Prostate gland (tissue), 2 donors: ENCODE measurements around the gene ARSI. TPM values are rescaled to one million over a fixed set of nuclear protein-coding genes. Genes with fewer than 3 reads are reported as not detected.

ENCODE experiments used
- DNase-seq: peaks from one replicate; pipeline ENCODE4 v3.0.0-alpha.2; 2019; ENCODE audit warnings: low spot score
- H3K27ac ChIP-seq, 2 donors: fragments of 200-600 bp; sonication (generic); 2 replicates each; pipeline ENCODE4 v1.5.1; 2017 to 2019
- H3K27me3 ChIP-seq: fragments of 200-600 bp; sonication (generic); replicated peaks from 2 replicates; pipeline ENCODE4 v1.5.1; 2019; ENCODE audit not compliant: insufficient read depth
- H3K36me3 ChIP-seq, 2 donors: fragments of 200-600 bp; sonication (generic); 1 replicate in 1 of 2; 2 replicates in 1 of 2; pipeline versions ENCODE4 v1.5.1 to v1.8.1; 2017 to 2019
- H3K4me1 ChIP-seq: fragments of 200-600 bp; sonication (generic); replicated peaks from 2 replicates; pipeline ENCODE4 v1.5.1; 2019
- H3K4me3 ChIP-seq, 2 donors: fragments of 200-600 bp; sonication (generic); 2 replicates each; pipeline ENCODE4 v1.5.1; 2017 to 2019
- H3K9me3 ChIP-seq: fragments of 200-600 bp; sonication (generic); 2 replicates; pipeline ENCODE4 v1.5.1; 2017
- CTCF ChIP-seq, 4 experiments: fragments of 200-600 bp in 2 of 4; fragments of 450-650 bp in 2 of 4; sonication (generic) in 2 of 4; IDR thresholded peaks; 1 replicate in 3 of 4; 2 replicates in 1 of 4; pipeline ENCODE4 v1.5.1; 2016 to 2019; ENCODE audit warnings: antibody characterized with exemption in 4 of 4, mild to moderate bottlenecking in 2 of 4, moderate library complexity in 2 of 4
- POLR2A ChIP-seq: fragments of 450-650 bp; IDR thresholded peaks from one replicate; pipeline ENCODE4 v1.6.1; 2016; ENCODE audit warnings: antibody characterized with exemption, mild to moderate bottlenecking
- POLR2AphosphoS5 ChIP-seq: sonication (generic); formaldehyde crosslinking; IDR thresholded peaks from one replicate; pipeline ENCODE4 v1.6.1; 2017; ENCODE audit warnings: antibody characterized with exemption
- WGBS: methylation state at CpG from one replicate; pipeline ENCODE4 v1.1.5; 2018; 5-methylcytosine and 5-hydroxymethylcytosine counted together
- intact Hi-C: fragments of 100-400 bp; cut with DNase I; formaldehyde crosslinking; loops from one replicate; pipeline ENCODE4 v1.14.2; 2022
- total RNA-seq, 2 donors: library from RNA; depleted of rRNA; stranded (reverse); fragments of >200 nt; gene quantifications; one replicate each; pipeline ENCODE4 v1.1.0, GENCODE V29; 2016

The ARSI gene
- total RNA-seq, 2 donors from 2014 or later, result 1.5 to 1.6 TPM

- 56% methylated on average over 5 of the region's 5 CpGs for WGBS
- TF ChIP-seq POLR2AphosphoS5 (no peak), POLR2A (no peak), CTCF (IDR thresholded peaks at IDR 0.05) (no peak)
- Histone ChIP-seq H3K9me3 (no peaks in the 10 kb centered on the region), H3K36me3 (no peaks in the 10 kb centered on the region), H3K4me1 (no peaks in the 10 kb centered on the region), H3K27me3 (no peaks in the 10 kb centered on the region), H3K4me3 (no peak overlapping the region), H3K27ac (no peak overlapping the region)
- intact Hi-C loops, result no loop called here
- no peak for DNase-seq
Measured at GRCh38 chr5:150310246-150310645, 7.5 kb upstream of the ARSI start.

- Histone ChIP-seq H3K27ac (no peak overlapping the region), H3K4me3 (no peak overlapping the region), H3K9me3 (no peaks in the 10 kb centered on the region), H3K36me3 (no peaks in the 10 kb centered on the region), H3K4me1 (no peaks in the 10 kb centered on the region), H3K27me3 (no peaks in the 10 kb centered on the region)
- WGBS, result 95% methylated on average over 1 of the region's 1 CpG
- no peak for DNase-seq
- TF ChIP-seq POLR2A (no peak), POLR2AphosphoS5 (no peak), CTCF (IDR thresholded peaks at IDR 0.05) (no peak)
- intact Hi-C loops, result no loop called here
Measured at GRCh38 chr5:150309886-150310239, 7.2 kb upstream of the ARSI start.

DNA sequence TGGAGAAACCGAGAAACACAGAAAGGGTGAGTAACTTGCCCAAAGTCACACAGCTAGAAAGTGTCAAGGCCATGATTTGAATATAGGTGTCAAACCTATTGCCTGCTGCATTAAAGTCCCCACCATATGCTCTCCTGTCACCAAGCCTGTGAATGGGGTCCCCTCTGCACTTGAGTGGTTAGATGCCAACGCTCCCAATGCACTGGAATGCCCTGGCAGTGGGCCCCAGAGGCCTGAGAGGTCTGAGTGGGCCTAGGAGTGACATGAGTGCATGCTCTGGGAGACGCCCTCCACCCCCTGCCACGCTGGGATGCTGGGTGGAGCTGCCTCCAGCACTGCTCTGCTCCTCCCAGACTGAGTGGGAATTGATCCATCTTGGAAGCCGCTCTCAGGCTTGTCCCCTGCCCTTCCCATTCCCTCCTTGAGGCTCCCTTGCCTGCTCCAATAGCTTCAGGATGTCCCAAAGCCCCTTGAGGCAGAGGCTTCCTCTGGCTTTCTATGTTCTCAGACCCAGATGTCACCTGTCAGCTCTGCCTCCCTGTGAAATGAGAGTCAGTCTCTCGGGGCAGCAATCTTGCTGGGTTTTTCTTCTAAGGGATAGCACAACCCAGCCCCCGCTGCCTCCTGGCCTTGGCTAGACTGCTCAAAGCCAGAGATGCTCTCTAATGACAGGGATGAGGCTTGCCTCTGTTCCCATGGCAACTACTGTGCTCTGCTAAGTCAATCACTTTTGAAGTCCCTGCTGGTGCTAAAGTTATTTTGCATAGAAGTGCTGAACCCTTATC, 6.6 kb upstream of the ARSI start:
- no peaks in the 10 kb centered on the region for H3K9me3 ChIP-seq
- no peaks in the 10 kb centered on the region for H3K27me3 ChIP-seq
- H3K4me3 ChIP-seq, result no peak overlapping the region
- H3K4me1 ChIP-seq, result no peaks in the 10 kb centered on the region
- intact Hi-C loops, result no loop called here
- WGBS, result 66% methylated on average over 7 of the region's 7 CpGs
- TF ChIP-seq POLR2AphosphoS5, result no peak
- no peak for TF ChIP-seq POLR2A
- TF ChIP-seq CTCF (IDR thresholded peaks at IDR 0.05), result no peak
- no peak for DNase-seq
- H3K36me3 ChIP-seq, result no peaks in the 10 kb centered on the region
- no peak overlapping the region for H3K27ac ChIP-seq

DNA sequence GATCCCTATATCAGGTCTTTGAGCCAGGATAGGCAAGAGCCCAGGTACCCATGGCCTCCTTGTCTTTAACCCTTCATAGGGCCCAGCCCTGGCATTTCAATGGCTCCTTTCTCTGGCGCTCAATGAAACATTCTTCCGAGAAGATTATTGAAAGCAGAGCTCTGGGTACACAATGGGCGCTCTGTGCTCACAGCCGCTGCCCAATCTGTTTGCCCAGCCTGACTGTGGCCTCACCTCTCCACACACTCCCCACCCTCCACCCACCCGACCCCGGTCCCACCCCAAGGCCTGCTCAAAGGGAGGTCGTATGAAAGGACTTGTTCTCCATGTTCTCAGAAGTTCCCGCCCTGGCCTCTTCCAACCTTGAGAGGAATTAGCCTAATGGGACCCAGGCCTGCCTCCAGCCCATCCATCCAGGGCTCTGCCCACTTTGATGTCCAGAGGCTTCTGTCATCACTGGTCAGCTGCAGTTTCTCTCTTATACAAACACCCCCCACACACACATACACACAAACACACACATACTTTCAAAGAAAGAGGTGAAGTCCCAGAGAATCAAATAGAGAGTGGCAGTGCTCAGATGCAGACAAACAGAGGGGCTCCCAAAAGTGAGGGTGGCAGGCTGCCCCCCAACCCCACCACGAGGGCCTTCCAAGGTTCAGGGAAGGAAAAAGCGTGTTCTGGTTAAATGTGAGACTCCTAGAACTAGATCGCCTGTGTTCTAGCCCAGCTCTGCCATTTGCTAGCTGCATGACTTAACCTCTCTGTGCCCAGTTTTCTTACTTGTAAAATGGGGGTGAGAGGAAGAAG, 5.1 kb upstream of the ARSI start:
- Histone ChIP-seq H3K27ac (no peak overlapping the region), H3K27me3 (no peaks in the 10 kb centered on the region), H3K4me1 (no peaks in the 10 kb centered on the region), H3K4me3 (no peak overlapping the region), H3K9me3 (no peaks in the 10 kb centered on the region), H3K36me3 (no peaks in the 10 kb centered on the region)
- intact Hi-C loops, result no loop called here
- TF ChIP-seq POLR2AphosphoS5 (no peak), POLR2A (no peak), CTCF (IDR thresholded peaks at IDR 0.05) (no peak)
- DNase-seq, result no peak
- WGBS, result 74% methylated on average over 11 of the region's 11 CpGs
